Stimulated activated CD8-positive, alpha-beta memory T cell treated with anti-CD3 and anti-CD28 coated beads, Interleukin-4, amount 100 ng/mL, for 48 hours (primary cell): Measurements from ENCODE around the gene LYSMD4.

Experiments
- DNase-seq: peaks from one replicate; pipeline ENCODE4 v3.0.0-alpha.2; 2020

Gene LYSMD4

GRCh38 chr15:99729920-99730319, 3.3 kb downstream of the LYSMD4 start:
- DNase-seq, result no peak

GRCh38 chr15:99729327-99729726, 3.9 kb downstream of the LYSMD4 start:
- DNase-seq, result no peak

GRCh38 chr15:99728916-99729315, 4.3 kb downstream of the LYSMD4 start:
- no peak for DNase-seq

- no peak for DNase-seq
These were observed 5.5 kb downstream of the LYSMD4 start for GRCh38 chr15:99727733-99728132.

GRCh38 chr15:99727330-99727729, 5.9 kb downstream of the LYSMD4 start:
- no peak for DNase-seq

GRCh38 chr15:99726333-99726732, 6.9 kb downstream of the LYSMD4 start:
- no peak for DNase-seq

GRCh38 chr15:99722406-99722805, 10.8 kb downstream of the LYSMD4 start:
- no peak for DNase-seq

- no peak for DNase-seq
These were observed 11.3 kb downstream of the LYSMD4 start for GRCh38 chr15:99721896-99722295.

GRCh38 chr15:99721104-99721778, 12.0 kb downstream of the LYSMD4 start:
- no peak for DNase-seq

- no peak for DNase-seq
These were observed 12.7 kb downstream of the LYSMD4 start for GRCh38 chr15:99720533-99720932.

- no peak for DNase-seq
These were observed 14.1 kb downstream of the LYSMD4 start for GRCh38 chr15:99719096-99719541.

GRCh38 chr15:99718421-99718820, 14.8 kb downstream of the LYSMD4 start:
- no peak for DNase-seq

GRCh38 chr15:99717161-99718009, 15.9 kb downstream of the LYSMD4 start:
- no peak for DNase-seq

- no peak for DNase-seq
These were observed 16.6 kb downstream of the LYSMD4 start for GRCh38 chr15:99716540-99717095.

GRCh38 chr15:99712415-99712814, 20.8 kb downstream of the LYSMD4 start:
- DNase-seq, result no peak

- DNase-seq, result no peak
These were observed 21.6 kb downstream of the LYSMD4 start for GRCh38 chr15:99711625-99712024.

- no peak for DNase-seq
These were observed 23.8 kb downstream of the LYSMD4 start for GRCh38 chr15:99709243-99709986.

GRCh38 chr15:99708563-99708962, 24.7 kb downstream of the LYSMD4 start:
- DNase-seq, result no peak

- no peak for DNase-seq
These were observed 25.6 kb downstream of the LYSMD4 start for GRCh38 chr15:99707473-99708270.

GRCh38 chr15:99706557-99707303, 26.5 kb downstream of the LYSMD4 start:
- peak; percentile 47 for DNase-seq

GRCh38 chr15:99704444-99704838, 28.8 kb downstream of the LYSMD4 start:
- DNase-seq, result no peak
